Measurements from ENCODE around the gene SLC39A3. TPM values are rescaled to one million over a fixed set of nuclear protein-coding genes. Genes with fewer than 3 reads are reported as not detected.

The SLC39A3 gene, protein sequence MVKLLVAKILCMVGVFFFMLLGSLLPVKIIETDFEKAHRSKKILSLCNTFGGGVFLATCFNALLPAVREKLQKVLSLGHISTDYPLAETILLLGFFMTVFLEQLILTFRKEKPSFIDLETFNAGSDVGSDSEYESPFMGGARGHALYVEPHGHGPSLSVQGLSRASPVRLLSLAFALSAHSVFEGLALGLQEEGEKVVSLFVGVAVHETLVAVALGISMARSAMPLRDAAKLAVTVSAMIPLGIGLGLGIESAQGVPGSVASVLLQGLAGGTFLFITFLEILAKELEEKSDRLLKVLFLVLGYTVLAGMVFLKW
- 10 to 100 TPM; 21.6 to 24.9 TPM for total RNA-seq
- long read RNA-seq, transcript SLC39A3-201 (3 exons, 1,502 nt) = major isoform, 49 of 66 reads
- long read RNA-seq, partial matches to known transcripts = 12 of 66 reads
- long read RNA-seq, other reads (novel, unspliced or antisense) = 4 of 66 reads

DNA sequence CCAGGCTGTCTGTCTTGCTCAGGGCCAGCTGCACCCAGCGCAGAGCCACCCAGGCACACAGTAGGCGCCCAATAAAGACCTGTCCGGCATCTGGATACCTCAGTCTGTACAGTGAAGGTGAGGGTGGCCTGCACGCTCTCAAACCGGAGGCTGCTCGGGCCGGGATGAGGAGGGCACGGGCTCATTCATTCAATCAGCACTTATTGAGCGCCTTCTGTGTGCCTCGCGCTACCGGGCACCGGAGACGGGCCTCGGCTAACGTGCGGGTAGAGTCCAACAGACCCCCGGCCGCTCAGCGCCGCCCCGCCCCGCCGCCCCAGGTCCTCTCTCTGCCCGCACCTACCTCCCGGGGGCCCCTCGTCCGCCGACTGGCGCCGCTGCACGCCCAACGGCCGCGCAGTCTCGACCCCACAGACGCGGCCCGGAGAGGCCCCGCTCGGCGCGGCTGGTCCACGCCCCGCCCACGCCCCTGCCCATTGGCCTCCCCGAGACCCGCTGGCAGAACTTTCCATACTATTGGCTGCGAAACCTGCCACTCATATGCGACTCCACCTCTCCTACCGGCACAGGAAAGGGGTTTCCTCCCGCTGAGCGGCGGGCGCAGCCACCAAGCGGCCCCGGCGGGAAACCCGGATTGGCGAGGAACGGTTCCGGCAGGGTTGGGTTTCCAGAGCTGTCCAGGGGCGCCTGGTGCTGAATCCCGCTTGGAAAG, at the start of gene SLC39A3:
Gene SLC39A3 (minus strand): TSS at position 416 of the 712 bp plus-strand sequence. CDS start 2,760 bp downstream, outside the sequence.
- DNase-seq (peak; percentile 97 to 99), ATAC-seq (peak; percentile 100)
- intact Hi-C loops (cut with DNase I, micrococcal nuclease) = no loop called here

GRCh38 chr19:2788237-2788636, 48.4 kb upstream of the SLC39A3 start:
- intact Hi-C loops (cut with DNase I, micrococcal nuclease) = no loop called here
- ATAC-seq (no peak), DNase-seq (no peak)

- intact Hi-C loops (cut with DNase I, micrococcal nuclease) = no loop called here
- no peak for ATAC-seq
- DNase-seq = no peak
Measured at GRCh38 chr19:2787115-2787514, 47.3 kb upstream of the SLC39A3 start.

DNA sequence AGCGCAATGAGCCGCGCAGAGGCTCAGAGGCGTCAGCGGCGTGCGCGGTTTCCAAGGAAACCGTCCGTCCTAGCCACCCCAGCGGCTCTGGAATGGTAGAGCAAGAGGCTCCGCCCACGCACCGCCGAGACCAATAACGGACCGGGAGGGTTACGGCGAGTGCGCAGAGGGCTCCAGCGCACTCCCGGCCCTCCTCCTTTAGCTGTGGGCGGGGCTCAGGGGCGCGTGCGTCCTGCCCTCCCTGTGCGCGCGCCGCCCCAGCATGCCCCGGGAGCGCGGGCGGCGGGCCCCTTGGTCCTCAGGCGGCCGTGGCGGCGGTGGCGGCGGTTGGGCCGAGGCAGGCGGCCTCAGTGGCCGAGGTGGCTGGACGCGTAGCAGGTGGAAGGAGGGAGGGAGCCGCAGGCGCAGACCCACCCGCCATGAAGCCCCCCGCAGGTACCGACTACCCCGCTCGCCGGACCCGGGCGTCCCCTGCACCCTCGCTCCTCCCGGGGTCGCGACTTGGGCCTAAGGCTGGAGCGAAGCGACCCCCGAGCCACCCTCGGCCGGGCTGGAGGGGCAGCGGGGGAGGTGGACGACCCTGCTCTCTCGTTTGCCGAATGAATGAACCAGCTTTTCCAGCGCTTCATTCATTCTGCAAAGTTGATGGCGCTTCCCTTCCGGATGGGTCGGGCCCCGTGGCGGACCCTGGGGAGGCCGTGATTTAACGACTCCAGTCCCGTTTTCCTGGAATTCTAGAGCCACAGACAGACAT, 45.6 kb upstream of the SLC39A3 start, which contains the start of gene THOP1:
Gene THOP1 (plus strand): TSS at position 260 of the 754 bp plus-strand sequence. CDS start 160 bp downstream, at position 420.
- DNase-seq (peak; percentile 99), ATAC-seq (peak; percentile 87)
- intact Hi-C loops (cut with DNase I, micrococcal nuclease) = no loop called here

- intact Hi-C loops (cut with DNase I, micrococcal nuclease) = no loop called here
- no peak for DNase-seq
- ATAC-seq = no peak
Measured at GRCh38 chr19:2783781-2784145, 43.9 kb upstream of the SLC39A3 start.

DNA sequence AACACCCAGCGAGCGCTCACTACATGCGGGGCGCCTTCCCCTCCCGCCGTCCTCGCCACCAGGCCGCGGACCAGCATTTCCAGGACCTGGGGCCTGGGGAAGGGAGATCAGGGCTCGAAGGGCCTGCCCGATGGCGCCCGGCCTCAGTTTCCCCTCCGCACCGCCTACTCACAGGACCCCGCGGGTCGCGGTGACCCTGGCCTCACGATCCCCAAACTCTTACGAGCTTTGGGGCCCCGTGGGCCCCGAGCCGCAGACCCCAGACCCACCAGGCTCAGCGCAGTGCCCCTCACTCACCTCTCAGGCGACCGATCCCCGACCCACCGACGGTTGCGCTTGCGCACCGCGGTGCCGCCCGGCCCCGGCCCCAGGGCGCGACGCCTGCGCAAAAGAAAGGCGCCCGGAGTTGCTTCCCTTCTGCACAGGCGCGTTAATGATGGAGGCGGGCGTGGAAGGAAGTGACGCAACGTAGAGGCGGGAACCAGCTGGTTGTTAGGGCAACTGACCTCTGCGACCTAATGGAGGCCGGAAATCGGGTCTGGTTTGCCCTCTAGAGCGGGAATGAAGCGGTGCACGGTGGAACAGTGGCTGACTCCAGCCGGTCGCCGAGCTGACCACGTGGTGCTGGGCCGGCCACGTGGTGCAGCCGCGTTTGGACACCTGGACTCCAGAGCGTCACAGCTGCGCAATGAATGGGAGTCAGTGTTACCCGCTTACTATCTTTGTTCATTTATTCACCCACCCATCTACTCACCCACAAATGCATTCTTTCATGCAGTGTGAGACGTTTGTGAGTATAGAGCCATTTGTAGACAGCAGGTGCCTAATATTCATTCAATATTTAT, 43.3 kb upstream of the SLC39A3 start, which contains the start of gene SGTA:
Gene SGTA (minus strand): TSS at position 338 of the 845 bp plus-strand sequence. CDS start 14,205 bp downstream, outside the sequence.
- ATAC-seq = peak; percentile 81

DNA sequence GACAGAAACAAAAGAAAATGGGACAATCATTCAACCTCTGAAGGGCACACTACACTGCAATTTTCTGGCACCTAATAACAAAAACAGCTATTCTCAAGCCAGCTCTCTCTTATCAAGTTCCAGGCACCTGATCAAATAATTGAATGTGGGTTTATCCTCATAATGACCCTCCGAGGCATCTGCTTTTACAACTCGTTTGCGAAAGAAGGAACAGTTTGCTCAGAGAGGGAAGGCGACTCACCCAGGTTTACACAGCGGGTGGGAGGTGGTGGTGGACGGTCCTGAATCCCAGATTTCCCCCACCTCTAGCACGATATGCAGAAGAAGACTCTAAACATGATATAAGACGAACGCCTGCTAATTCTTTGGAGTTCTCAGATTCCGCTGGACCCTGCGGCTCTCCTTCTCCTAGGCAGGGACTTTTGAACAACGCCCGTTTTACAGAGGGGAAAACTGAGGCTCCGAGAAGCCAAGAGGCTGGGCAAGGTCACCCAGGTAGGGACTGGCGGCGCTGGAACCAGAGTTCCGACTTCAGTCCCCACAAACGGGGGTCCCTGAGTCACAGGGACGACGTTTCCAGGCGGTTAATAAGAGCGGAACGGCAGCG, 42.6 kb upstream of the SLC39A3 start:
- intact Hi-C loops (cut with DNase I, micrococcal nuclease) = no loop called here
- no peak for ATAC-seq
- DNase-seq = no peak

More for the DNA sequence above, 43.3 kb upstream of the SLC39A3 start, which contains the start of gene SGTA:
- peak; percentile 98 to 99 for DNase-seq
- intact Hi-C loops (cut with DNase I, micrococcal nuclease) = no loop called here

GRCh38 chr19:2780284-2780683, 40.5 kb upstream of the SLC39A3 start:
- DNase-seq (no peak), ATAC-seq (no peak)
- intact Hi-C loops (cut with DNase I, micrococcal nuclease) = no loop called here

- no peak for DNase-seq
- no peak for ATAC-seq
- intact Hi-C loops (cut with DNase I, micrococcal nuclease) = no loop called here
Measured at GRCh38 chr19:2779121-2779740, 39.4 kb upstream of the SLC39A3 start.

- no peak for DNase-seq
- intact Hi-C loops (cut with DNase I, micrococcal nuclease) = no loop called here
- ATAC-seq = no peak
Measured at GRCh38 chr19:2777952-2778683, 38.3 kb upstream of the SLC39A3 start.

DNA sequence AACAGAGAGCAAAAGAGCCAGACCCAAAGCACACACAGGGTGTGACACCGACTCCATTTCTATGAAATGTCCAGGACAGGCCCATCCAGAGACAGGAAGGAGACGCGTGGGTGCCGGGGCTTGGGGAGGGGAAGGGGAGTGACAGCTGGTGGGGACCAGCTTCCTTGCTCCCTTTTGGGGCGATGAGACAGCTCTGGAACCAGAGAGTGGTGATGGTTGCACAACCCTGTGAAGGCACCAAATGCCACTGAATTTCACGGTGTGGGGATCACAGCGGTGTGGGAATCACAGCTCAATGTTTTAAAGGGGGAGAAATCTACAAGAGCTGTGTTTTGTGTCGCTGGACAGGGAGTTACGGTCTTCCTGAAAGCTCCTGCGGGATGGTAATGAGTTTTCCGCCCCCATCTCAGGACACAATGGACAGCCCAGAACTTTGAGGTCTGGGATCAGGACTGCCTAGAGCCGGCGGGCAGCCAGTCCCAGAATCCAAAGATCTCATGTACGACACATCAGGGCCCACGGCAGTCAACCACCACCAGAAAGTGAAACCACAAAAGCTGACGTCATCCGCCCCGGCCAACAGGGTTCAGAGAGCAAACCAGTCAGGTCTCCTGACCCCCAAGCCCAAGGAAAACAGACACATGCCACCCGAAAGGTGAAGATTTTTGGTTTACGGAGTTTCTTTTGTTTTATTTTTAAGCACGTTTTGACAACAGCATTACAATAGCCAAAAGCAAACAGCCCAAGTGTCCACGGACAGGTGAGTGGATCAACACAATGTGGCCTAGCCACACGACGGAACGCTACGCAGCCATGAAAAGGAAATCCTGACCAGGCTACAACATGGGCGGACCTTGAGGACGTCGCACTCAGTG, 36.0 kb upstream of the SLC39A3 start:
- peak; percentile 62 to 73 for DNase-seq
- intact Hi-C loops (cut with DNase I, micrococcal nuclease) = no loop called here
- peak; percentile 29 for ATAC-seq

DNA sequence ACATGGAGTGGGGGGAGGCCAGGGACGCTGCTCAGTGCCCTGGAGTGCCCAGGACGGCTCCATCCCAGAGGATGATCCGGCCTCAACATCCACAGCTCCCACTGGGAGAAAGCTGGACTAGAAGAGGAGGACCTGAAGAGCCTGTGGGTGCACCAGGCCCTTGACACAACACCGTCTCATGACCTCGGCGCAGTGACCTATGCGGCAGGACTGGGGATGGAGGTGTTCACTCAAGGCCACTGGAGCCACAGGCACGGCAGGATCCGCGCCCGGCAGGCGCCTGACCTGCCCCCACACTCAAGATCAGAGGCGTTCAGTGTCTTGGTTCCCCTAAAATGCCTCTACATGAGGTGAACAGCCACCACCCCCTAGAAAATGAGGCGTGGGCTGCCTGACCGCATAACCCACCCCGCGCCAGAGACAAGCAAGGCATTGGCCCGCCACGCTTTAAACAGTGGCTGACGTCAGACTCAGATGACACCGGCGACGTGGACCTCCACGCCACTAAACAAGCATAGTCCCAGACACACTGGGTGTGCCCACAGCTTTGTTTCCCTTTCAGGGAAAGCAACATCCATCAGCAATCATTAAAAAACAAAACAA, 35.2 kb upstream of the SLC39A3 start:
- intact Hi-C loops (cut with DNase I, micrococcal nuclease) = no loop called here
- DNase-seq (no peak), ATAC-seq (peak; percentile 12)

DNA sequence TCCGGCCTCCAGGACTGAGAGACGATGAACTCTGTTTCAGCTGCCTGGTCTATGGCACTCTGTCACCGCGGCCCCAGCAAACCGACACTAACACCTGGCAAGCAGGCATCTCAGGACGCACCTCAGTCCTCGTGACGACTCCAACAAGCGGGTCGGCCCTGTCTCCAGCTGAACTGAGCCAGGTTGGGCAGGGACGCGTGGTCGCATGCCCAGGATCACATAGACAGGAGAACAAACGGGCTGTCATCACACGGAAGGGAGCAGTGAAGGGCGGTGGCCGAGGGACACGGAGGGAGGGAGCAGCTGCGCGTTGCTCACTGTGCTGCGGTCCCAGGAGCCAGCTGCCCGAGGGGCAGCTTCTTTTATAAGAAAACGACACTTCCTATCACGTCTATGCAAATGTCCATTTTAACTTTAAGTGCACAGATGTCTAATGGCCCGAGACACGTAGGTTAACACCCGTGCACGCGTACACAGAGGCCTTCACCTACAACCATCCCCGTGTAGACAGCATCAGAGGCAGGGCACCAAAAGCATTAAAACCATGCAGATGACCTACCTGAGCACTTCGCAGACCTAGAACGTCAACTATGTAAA, 34.4 kb upstream of the SLC39A3 start:
- intact Hi-C loops (cut with DNase I, micrococcal nuclease) = no loop called here
- DNase-seq (no peak), ATAC-seq (no peak)

DNA sequence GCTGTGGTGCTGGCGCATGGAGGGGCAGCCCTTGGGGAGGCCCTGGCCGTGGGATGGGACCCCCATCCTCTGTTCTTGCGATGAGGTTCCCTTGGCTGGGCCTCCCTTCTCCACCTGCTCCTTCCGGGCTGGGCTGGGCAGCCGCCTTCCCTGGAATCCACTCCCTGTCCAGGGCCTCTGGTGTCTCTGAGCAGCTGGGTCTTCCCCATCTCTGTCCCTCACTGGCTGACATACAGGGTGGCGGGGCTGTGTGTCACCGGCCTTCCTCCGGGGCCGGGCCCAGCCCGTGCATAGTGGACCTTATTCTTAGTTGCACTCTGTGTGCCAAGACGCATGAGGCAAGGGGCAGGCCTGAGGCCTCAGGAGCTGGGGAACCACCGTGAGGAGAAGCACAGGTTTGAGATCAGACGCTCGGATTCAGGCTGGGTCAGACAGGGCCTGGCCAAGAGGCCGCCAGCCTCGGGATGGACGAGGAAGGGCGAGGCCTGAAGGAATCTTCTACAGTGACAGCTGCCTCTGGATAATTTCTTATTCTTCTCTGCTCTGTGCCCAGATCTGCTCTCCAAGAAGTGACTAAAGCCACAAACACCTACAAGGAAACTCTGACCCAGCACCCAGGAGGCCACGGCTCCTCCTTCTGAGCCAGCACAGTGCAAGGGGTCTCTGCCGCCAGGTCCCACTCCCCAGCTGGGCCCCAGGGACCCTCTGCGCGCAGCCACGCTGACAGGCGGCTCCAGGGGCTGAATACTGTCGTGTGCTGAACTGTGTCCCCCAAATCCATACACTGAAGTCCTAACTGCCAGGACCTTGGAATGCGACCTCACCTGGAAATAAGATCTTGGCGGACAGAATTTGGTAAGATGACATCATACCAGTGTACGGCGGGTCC, 32.2 kb upstream of the SLC39A3 start:
- DNase-seq = no peak

More for the DNA sequence above, 32.2 kb upstream of the SLC39A3 start:
- no peak for ATAC-seq
- intact Hi-C loops (cut with DNase I, micrococcal nuclease) = no loop called here
